Anterior cingulate cortex (tissue), 58 donors: ENCODE measurements around the gene RABGAP1L.
"Not testable (repeated sequence)": the region's sequence is repeated elsewhere in the genome, so short reads cannot be mapped to it uniquely, and the experiment has no call there.

ENCODE experiments used
- DNase-seq, 58 donors: peaks; one replicate each; lab custom pipeline; 2025; lab: John Stamatoyannopoulos, UW

Gene RABGAP1L

DNA sequence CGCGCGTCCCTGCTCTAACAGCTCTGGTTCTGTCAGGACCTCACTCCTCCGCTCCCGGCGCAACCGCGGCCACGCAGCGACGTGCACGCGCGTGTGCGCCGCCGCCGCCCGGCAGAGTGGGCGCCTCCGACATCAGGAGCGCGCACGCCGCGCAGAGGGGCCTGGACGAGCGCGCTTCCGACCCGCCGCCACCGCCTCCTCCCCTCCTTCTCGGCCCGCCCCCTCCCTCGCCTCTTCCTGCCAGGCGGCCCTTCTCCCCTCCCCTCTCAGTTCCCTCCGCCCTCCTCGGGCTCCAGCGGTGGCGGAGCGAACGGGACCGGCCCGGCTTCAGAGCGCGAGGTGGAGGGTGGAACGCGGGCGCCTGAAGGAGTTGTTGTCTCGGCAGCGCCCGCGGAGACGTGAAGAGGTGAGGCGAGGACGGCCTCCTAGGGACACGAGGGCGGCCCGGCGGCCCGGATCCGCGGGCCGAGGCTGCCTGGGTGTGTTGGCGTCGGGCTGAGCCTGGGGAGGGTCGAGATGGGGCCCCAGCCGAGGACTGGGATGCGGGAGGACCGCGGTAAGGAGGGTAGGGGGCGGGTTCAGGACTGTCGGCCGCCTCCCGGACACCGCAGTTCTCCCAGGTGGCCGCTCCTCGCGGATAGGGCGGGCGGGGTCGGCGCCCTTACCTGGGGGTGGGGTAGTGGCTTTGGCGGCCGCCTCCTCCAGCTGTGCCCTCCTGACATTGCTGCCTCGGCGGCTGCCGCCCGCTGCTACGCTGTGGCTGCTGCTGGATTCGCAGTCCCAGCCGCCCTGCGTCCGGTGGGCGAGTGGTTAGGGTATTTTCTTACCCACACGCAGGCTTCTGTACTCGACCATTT lies at the start of gene RABGAP1L:
Gene RABGAP1L, plus strand, starts transcription at position 269 of the 857 bp plus-strand sequence.
- peak; percentile 44 to 95 (median 89) for DNase-seq

GRCh38 chr1:174110053-174110452 lies 49.3 kb upstream of the RABGAP1L start:
- no peak for DNase-seq

DNA sequence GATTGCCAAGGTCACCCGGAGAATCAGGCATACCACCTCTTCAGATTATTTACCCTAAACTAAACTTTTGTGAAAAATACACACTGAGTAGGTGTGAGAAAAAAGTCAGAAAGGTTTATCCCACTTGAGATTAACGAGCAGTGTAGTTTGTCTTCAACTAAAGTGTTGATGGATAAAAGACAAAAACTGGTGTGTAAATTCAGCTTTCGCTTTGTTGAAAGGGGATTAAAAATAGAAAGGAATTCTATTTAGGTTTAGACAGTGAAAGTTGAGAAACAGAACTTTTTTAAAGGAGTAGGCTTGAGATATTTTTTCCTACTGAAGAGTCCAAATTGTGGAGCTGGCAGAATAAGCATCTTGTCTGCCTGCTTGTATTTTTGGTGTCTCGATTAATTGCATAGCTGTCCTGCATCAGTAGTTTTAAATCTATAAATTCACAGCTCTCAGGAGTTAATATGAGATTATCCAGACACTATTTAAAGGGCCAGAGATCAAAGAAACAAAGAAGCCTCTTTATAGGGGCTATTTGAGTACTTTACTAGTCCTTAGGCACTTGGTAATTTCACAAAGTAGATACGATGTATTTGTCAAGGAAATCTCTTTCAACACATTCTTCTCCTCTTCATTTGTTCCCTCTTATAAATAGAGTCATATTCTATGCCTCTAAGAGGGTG lies 46.7 kb upstream of the RABGAP1L start:
- no peak for DNase-seq

GRCh38 chr1:174114106-174114505 lies 45.2 kb upstream of the RABGAP1L start:
- DNase-seq: no peak

DNA sequence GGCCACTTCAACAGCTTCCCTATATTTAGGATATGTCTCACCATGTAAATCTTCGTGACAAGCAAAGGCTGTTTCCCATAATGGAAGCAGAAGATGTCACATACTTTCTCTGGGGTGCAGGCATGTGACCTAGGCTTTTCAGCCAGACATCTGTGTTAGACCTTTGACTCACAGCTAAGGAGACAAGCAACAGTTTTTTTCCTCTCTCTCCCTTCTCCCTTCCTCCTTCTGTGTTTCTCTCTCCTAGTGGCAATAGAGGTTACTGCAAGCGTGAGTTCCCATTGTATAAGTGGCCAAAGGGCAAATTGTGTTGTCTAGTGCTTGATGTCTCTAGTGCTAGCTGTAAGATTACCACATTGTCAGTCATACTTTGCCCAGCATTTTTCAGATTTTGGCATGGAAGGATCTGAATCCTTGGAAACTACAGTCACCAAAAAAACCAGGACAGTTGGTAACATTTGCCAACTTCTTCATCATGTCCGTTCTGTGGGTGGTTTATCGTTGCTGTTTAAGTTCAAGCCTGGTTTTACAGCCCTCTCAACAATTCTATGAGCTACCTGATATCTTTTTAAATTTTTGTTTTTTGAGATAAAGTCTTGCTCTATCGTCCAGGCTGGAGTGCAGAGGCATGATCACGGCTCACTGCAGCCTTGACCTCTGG lies 44.4 kb upstream of the RABGAP1L start:
- peak in 1 of 58 donors; percentile 7 for DNase-seq

- DNase-seq: no peak
Measured at GRCh38 chr1:174116042-174116441, 43.3 kb upstream of the RABGAP1L start.

- DNase-seq: no peak
Measured at GRCh38 chr1:174118751-174119150, 40.6 kb upstream of the RABGAP1L start.

- DNase-seq: not testable (repeated sequence)
Measured at GRCh38 chr1:174122318-174122717, 37.0 kb upstream of the RABGAP1L start.

- no peak for DNase-seq
Measured at GRCh38 chr1:174123843-174124242, 35.5 kb upstream of the RABGAP1L start.

- DNase-seq: not testable (repeated sequence)
Measured at GRCh38 chr1:174127176-174127575, 32.1 kb upstream of the RABGAP1L start.

- no peak for DNase-seq
Measured at GRCh38 chr1:174131032-174131638, 28.2 kb upstream of the RABGAP1L start.

DNA sequence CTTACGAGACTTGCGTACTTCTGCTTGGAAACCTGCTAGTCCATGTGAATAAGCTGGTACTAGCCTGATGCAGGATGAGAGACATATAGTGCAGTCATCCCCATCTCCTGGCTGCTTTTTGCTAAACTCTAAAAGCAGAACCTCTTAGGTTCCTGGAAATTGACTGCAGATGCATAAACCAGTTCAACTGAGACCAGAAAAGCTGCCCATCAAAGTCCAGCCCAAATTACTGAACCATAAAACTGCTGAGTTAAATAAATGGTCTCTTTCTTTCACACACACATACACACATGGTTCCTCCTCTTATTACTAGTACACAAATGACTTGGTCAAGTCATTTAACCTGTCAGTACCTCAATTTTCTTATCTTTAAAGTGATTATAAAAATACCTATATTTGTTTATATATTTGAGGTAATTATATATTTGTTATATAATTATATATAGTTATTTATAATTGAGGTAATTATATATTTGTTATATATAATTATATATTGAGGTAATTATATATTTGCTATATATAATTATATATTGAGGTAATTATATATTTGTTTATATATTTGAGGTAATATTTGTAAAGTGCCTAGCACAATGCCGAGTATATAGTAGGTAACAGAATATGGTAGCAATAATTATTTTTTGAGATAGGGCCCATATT lies 25.2 kb upstream of the RABGAP1L start:
- DNase-seq: no peak

- no peak for DNase-seq
Measured at GRCh38 chr1:174135211-174135610, 24.1 kb upstream of the RABGAP1L start.

- DNase-seq: no peak
Measured at GRCh38 chr1:174136714-174137113, 22.6 kb upstream of the RABGAP1L start.

- no peak for DNase-seq
Measured at GRCh38 chr1:174142836-174143235, 16.5 kb upstream of the RABGAP1L start.

- DNase-seq: not testable (repeated sequence)
Measured at GRCh38 chr1:174143727-174144396, 15.5 kb upstream of the RABGAP1L start.

GRCh38 chr1:174144397-174144783 lies 14.9 kb upstream of the RABGAP1L start:
- not testable (repeated sequence) for DNase-seq

- DNase-seq: no peak
Measured at GRCh38 chr1:174149216-174149615, 10.1 kb upstream of the RABGAP1L start.

- DNase-seq: no peak
Measured at GRCh38 chr1:174150499-174150898, 8.8 kb upstream of the RABGAP1L start.

DNA sequence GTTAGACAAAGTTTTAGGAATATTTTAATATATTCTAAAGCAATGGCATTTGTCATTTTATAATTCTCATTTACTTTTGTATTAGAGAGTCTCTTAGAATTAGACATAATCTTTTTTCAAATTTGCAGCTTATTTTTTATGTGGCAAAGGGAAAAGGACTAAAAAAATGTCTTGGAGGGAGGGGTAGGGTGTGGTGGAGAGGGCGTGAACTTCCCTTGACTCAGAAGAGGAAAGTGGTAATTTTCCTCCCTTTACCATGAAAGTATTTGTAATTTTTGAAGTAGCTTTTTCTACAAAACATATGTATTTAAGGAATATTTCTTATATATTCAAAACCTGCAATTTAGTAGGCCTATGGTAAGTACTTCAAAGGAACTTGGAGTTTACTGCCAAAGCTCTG lies 6.9 kb upstream of the RABGAP1L start:
- no peak for DNase-seq
